Smooth muscle cell (in vitro differentiated cells): ENCODE results near the gene MALRD1. TPM values are rescaled to one million over a fixed set of nuclear protein-coding genes. Genes with fewer than 3 reads are reported as not detected.

Source experiments
- DNase-seq: peaks from one replicate; lab custom pipeline; 2025; ENCODE audit not compliant: unreplicated experiment; lab: John Stamatoyannopoulos, UW
- H2AFZ ChIP-seq: fragments of 200-600 bp; sonication (generic); 2 replicates; pipeline ENCODE4 v1.6.0; 2016; ENCODE audit warnings: antibody characterized with exemption, low read depth, mild to moderate bottlenecking
- H3F3A ChIP-seq: fragments of 200-600 bp; sonication (generic); 2 replicates; pipeline ENCODE4 v1.6.0; 2017; ENCODE audit warnings: antibody characterized with exemption, low read depth
- H3K27ac ChIP-seq: fragments of 200-600 bp; sonication (generic); 2 replicates; pipeline ENCODE4 v1.5.1; 2016; ENCODE audit warnings: low read depth, mild to moderate bottlenecking
- H3K27me3 ChIP-seq: fragments of 200-600 bp; sonication (generic); 2 replicates; pipeline ENCODE4 v1.6.1; 2016; ENCODE audit warnings: low read depth, mild to moderate bottlenecking
- H3K36me3 ChIP-seq: fragments of 200-600 bp; sonication (generic); 2 replicates; pipeline ENCODE4 v1.5.1; 2016; ENCODE audit warnings: low read depth
- H3K4me1 ChIP-seq: fragments of 200-600 bp; sonication (generic); 2 replicates; pipeline ENCODE4 v1.5.1; 2016; ENCODE audit warnings: low read depth
- H3K4me2 ChIP-seq: fragments of 200-600 bp; sonication (generic); 2 replicates; pipeline ENCODE4 v1.6.0; 2016; ENCODE audit warnings: mild to moderate bottlenecking
- H3K4me3 ChIP-seq: fragments of 200-600 bp; sonication (generic); 2 replicates; pipeline ENCODE4 v1.5.1; 2016; ENCODE audit warnings: mild to moderate bottlenecking
- H3K79me2 ChIP-seq: fragments of 200-600 bp; sonication (generic); 2 replicates; pipeline ENCODE4 v1.6.0; 2016; ENCODE audit warnings: low read depth, mild to moderate bottlenecking
- H3K9ac ChIP-seq: fragments of 200-600 bp; sonication (generic); 2 replicates; pipeline ENCODE4 v1.6.0; 2016; ENCODE audit warnings: low read depth
- H3K9me3 ChIP-seq: fragments of 200-600 bp; sonication (generic); replicated peaks from 2 replicates; pipeline ENCODE4 v1.5.1; 2016; ENCODE audit warnings: low read depth
- H4K20me1 ChIP-seq: fragments of 200-600 bp; sonication (generic); 2 replicates; pipeline ENCODE4 v1.6.0; 2016; ENCODE audit warnings: low read depth
- CTCF ChIP-seq: fragments of 200-600 bp; sonication (generic); IDR thresholded peaks from 2 replicates; pipeline ENCODE4 v1.5.1; 2017; ENCODE audit warnings: borderline replicate concordance, mild to moderate bottlenecking, antibody characterized with exemption; ENCODE audit not compliant: insufficient read depth, poor library complexity, severe bottlenecking
- WGBS: methylation state at CpG from one replicate; pipeline ENCODE4 v1.1.7; 2016; ENCODE audit warnings: low lambda C conversion rate; 5-methylcytosine and 5-hydroxymethylcytosine counted together
- polyA plus RNA-seq: library from polyadenylated mRNA; unstranded; fragments of >200 nt; fragmentation: Nextera tagmentation; extraction: Ambion mirVana; gene quantifications from 2 replicates; pipeline ENCODE4 v1.2.1, GENCODE V29; 2016
- total RNA-seq: library from RNA; depleted of rRNA; stranded (reverse); fragments of >200 nt; gene quantifications from 2 replicates; pipeline ENCODE4 v1.2.3, GENCODE V29; 2014

The MALRD1 gene
- total and polyA plus RNA-seq, 2 experiments from 2014 or later = 1.9 TPM; not detected in 1

- Histone ChIP-seq H3K4me3 (no peak overlapping the region), H3K79me2 (no peaks in the 10 kb centered on the region), H3K27ac (no peak overlapping the region), H3K9me3 (no peaks in the 10 kb centered on the region), H3F3A (no peaks in the 10 kb centered on the region), H2AFZ (no peak overlapping the region), H3K9ac (no peak overlapping the region), H3K4me1 (no peaks in the 10 kb centered on the region), H3K36me3 (no peaks in the 10 kb centered on the region), H3K4me2 (no peak overlapping the region), H4K20me1 (no peaks in the 10 kb centered on the region), H3K27me3 (no peaks in the 10 kb centered on the region)
- DNase-seq = no peak
- TF ChIP-seq CTCF = no peak
- 88% methylated on average over 5 of the region's 5 CpGs for WGBS
Measured at GRCh38 chr10:19592276-19592675, 543.7 kb downstream of the MALRD1 start.

GRCh38 chr10:19595212-19595845 is 546.7 kb downstream of the MALRD1 start:
- Histone ChIP-seq H3K27ac (no peak overlapping the region), H3K27me3 (no peaks in the 10 kb centered on the region), H2AFZ (no peak overlapping the region), H3K79me2 (no peaks in the 10 kb centered on the region), H3K36me3 (no peaks in the 10 kb centered on the region), H4K20me1 (no peaks in the 10 kb centered on the region), H3F3A (no peaks in the 10 kb centered on the region), H3K9me3 (no peaks in the 10 kb centered on the region), H3K4me3 (no peak overlapping the region), H3K9ac (no peak overlapping the region), H3K4me1 (no peaks in the 10 kb centered on the region), H3K4me2 (no peak overlapping the region)
- WGBS = 88% methylated on average over 9 of the region's 9 CpGs
- TF ChIP-seq CTCF = no peak
- DNase-seq = no peak

- H3K36me3 ChIP-seq = no peaks in the 10 kb centered on the region
Measured at GRCh38 chr10:19605806-19606205, 557.2 kb downstream of the MALRD1 start.

More at GRCh38 chr10:19605806-19606205, 557.2 kb downstream of the MALRD1 start:
- Histone ChIP-seq H3K9ac (no peak overlapping the region), H4K20me1 (no peaks in the 10 kb centered on the region), H3K9me3 (no peaks in the 10 kb centered on the region), H3K4me2 (no peak overlapping the region), H3K27ac (no peak overlapping the region), H3K4me1 (no peaks in the 10 kb centered on the region), H2AFZ (no peak overlapping the region), H3K27me3 (no peaks in the 10 kb centered on the region), H3K4me3 (no peak overlapping the region), H3K79me2 (no peaks in the 10 kb centered on the region), H3F3A (no peaks in the 10 kb centered on the region)
- TF ChIP-seq CTCF = no peak
- DNase-seq = no peak
- WGBS = 91% methylated on average over 2 of the region's 2 CpGs
